ENCODE data around the gene CD53. TPM values are rescaled to one million over a fixed set of nuclear protein-coding genes. Genes with fewer than 3 reads are reported as not detected.

Gene CD53
- total and polyA plus RNA-seq, 9 of the 15 experiments (the other 6 are each of a cell fraction or from before 2014, with no cell fraction given), result 63.5 to 220 (median 131) TPM

DNA sequence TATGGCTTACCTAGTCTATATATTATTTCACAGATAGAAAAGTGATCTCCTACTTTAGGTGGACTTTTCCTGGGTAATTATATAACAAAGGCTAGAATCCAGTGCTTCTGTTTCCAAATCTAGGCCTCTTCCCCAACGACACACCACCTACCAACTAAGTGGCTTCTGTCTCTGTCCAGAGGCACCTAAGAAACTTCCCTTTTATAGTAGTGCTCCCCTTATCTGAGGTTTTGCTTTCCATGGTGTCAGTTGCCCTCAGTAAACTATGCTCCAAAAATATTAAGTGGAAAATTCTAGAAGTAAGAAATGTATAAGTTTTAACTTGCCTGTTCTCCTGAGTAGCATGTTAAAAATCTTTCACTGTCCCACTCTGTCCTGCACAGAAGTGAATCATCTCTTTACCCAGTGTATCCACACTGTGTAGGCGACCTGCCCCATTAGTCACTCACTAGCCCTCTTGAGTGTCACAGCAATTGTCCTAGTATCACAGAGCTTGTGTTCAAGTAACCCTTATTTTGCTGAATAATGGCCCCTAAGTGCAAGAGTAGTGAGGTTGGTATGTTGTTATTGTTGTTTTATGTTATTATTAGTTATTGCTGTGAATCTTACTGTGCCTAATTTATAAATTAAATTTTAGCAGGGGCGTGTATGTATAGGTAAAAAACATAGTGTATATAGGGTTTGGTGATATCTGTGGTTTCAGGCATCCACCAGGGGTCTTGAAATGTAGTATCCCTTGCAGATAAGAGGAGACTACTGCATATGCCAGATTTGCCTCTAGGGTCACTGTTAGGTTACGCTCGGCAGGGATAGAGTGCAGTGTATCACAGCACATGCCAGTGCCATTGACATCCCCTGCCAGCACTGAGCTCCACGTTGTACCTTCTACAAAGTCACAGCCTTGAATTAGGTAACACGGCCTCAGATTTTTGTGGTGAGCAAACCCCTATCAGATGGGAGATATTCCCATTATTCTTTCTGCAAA is 14.7 kb upstream of the CD53 start (continued):
- TF ChIP-seq, protein P1, sequence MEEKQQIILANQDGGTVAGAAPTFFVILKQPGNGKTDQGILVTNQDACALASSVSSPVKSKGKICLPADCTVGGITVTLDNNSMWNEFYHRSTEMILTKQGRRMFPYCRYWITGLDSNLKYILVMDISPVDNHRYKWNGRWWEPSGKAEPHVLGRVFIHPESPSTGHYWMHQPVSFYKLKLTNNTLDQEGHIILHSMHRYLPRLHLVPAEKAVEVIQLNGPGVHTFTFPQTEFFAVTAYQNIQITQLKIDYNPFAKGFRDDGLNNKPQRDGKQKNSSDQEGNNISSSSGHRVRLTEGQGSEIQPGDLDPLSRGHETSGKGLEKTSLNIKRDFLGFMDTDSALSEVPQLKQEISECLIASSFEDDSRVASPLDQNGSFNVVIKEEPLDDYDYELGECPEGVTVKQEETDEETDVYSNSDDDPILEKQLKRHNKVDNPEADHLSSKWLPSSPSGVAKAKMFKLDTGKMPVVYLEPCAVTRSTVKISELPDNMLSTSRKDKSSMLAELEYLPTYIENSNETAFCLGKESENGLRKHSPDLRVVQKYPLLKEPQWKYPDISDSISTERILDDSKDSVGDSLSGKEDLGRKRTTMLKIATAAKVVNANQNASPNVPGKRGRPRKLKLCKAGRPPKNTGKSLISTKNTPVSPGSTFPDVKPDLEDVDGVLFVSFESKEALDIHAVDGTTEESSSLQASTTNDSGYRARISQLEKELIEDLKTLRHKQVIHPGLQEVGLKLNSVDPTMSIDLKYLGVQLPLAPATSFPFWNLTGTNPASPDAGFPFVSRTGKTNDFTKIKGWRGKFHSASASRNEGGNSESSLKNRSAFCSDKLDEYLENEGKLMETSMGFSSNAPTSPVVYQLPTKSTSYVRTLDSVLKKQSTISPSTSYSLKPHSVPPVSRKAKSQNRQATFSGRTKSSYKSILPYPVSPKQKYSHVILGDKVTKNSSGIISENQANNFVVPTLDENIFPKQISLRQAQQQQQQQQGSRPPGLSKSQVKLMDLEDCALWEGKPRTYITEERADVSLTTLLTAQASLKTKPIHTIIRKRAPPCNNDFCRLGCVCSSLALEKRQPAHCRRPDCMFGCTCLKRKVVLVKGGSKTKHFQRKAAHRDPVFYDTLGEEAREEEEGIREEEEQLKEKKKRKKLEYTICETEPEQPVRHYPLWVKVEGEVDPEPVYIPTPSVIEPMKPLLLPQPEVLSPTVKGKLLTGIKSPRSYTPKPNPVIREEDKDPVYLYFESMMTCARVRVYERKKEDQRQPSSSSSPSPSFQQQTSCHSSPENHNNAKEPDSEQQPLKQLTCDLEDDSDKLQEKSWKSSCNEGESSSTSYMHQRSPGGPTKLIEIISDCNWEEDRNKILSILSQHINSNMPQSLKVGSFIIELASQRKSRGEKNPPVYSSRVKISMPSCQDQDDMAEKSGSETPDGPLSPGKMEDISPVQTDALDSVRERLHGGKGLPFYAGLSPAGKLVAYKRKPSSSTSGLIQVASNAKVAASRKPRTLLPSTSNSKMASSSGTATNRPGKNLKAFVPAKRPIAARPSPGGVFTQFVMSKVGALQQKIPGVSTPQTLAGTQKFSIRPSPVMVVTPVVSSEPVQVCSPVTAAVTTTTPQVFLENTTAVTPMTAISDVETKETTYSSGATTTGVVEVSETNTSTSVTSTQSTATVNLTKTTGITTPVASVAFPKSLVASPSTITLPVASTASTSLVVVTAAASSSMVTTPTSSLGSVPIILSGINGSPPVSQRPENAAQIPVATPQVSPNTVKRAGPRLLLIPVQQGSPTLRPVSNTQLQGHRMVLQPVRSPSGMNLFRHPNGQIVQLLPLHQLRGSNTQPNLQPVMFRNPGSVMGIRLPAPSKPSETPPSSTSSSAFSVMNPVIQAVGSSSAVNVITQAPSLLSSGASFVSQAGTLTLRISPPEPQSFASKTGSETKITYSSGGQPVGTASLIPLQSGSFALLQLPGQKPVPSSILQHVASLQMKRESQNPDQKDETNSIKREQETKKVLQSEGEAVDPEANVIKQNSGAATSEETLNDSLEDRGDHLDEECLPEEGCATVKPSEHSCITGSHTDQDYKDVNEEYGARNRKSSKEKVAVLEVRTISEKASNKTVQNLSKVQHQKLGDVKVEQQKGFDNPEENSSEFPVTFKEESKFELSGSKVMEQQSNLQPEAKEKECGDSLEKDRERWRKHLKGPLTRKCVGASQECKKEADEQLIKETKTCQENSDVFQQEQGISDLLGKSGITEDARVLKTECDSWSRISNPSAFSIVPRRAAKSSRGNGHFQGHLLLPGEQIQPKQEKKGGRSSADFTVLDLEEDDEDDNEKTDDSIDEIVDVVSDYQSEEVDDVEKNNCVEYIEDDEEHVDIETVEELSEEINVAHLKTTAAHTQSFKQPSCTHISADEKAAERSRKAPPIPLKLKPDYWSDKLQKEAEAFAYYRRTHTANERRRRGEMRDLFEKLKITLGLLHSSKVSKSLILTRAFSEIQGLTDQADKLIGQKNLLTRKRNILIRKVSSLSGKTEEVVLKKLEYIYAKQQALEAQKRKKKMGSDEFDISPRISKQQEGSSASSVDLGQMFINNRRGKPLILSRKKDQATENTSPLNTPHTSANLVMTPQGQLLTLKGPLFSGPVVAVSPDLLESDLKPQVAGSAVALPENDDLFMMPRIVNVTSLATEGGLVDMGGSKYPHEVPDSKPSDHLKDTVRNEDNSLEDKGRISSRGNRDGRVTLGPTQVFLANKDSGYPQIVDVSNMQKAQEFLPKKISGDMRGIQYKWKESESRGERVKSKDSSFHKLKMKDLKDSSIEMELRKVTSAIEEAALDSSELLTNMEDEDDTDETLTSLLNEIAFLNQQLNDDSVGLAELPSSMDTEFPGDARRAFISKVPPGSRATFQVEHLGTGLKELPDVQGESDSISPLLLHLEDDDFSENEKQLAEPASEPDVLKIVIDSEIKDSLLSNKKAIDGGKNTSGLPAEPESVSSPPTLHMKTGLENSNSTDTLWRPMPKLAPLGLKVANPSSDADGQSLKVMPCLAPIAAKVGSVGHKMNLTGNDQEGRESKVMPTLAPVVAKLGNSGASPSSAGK (IDR thresholded peaks at IDR 0.05), result no peak
- TF ChIP-seq, protein P2, sequence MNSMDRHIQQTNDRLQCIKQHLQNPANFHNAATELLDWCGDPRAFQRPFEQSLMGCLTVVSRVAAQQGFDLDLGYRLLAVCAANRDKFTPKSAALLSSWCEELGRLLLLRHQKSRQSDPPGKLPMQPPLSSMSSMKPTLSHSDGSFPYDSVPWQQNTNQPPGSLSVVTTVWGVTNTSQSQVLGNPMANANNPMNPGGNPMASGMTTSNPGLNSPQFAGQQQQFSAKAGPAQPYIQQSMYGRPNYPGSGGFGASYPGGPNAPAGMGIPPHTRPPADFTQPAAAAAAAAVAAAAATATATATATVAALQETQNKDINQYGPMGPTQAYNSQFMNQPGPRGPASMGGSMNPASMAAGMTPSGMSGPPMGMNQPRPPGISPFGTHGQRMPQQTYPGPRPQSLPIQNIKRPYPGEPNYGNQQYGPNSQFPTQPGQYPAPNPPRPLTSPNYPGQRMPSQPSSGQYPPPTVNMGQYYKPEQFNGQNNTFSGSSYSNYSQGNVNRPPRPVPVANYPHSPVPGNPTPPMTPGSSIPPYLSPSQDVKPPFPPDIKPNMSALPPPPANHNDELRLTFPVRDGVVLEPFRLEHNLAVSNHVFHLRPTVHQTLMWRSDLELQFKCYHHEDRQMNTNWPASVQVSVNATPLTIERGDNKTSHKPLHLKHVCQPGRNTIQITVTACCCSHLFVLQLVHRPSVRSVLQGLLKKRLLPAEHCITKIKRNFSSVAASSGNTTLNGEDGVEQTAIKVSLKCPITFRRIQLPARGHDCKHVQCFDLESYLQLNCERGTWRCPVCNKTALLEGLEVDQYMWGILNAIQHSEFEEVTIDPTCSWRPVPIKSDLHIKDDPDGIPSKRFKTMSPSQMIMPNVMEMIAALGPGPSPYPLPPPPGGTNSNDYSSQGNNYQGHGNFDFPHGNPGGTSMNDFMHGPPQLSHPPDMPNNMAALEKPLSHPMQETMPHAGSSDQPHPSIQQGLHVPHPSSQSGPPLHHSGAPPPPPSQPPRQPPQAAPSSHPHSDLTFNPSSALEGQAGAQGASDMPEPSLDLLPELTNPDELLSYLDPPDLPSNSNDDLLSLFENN (IDR thresholded peaks at IDR 0.05; ENCODE audit: low read depth in 2 of 2, low read length in 2 of 2), result no peak
- TF ChIP-seq SPI1 (IDR thresholded peaks at IDR 0.05; ENCODE audit: borderline replicate concordance, low read depth, low read length) (no peak), MAZ (CRISPR knock-in tag; conservative IDR thresholded peaks at IDR 0.05 in 1 of 2, IDR thresholded peaks at IDR 0.05 in 1 of 2) (no peak), CBFA2T3 (IDR thresholded peaks at IDR 0.05) (peak; percentile 25; the same call in 1 of the 2 replicates), CBX3 (IDR thresholded peaks at IDR 0.05; ENCODE audit: borderline replicate concordance in 1 of 2, low read length in 2 of 2) (no peak), FIP1L1 (IDR thresholded peaks at IDR 0.05; ENCODE audit: low read depth, low read length, poor library complexity, severe bottlenecking) (no peak), STAT5A (IDR thresholded peaks at IDR 0.05; ENCODE audit: borderline replicate concordance, low read length) (no peak)
- TF ChIP-seq, protein P3, sequence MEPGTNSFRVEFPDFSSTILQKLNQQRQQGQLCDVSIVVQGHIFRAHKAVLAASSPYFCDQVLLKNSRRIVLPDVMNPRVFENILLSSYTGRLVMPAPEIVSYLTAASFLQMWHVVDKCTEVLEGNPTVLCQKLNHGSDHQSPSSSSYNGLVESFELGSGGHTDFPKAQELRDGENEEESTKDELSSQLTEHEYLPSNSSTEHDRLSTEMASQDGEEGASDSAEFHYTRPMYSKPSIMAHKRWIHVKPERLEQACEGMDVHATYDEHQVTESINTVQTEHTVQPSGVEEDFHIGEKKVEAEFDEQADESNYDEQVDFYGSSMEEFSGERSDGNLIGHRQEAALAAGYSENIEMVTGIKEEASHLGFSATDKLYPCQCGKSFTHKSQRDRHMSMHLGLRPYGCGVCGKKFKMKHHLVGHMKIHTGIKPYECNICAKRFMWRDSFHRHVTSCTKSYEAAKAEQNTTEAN (CRISPR knock-in tag; IDR thresholded peaks at IDR 0.05), result no peak

All from K562 (cell line).